ENCODE measurements around the gene SCAMP2.

The SCAMP2 gene

DNA sequence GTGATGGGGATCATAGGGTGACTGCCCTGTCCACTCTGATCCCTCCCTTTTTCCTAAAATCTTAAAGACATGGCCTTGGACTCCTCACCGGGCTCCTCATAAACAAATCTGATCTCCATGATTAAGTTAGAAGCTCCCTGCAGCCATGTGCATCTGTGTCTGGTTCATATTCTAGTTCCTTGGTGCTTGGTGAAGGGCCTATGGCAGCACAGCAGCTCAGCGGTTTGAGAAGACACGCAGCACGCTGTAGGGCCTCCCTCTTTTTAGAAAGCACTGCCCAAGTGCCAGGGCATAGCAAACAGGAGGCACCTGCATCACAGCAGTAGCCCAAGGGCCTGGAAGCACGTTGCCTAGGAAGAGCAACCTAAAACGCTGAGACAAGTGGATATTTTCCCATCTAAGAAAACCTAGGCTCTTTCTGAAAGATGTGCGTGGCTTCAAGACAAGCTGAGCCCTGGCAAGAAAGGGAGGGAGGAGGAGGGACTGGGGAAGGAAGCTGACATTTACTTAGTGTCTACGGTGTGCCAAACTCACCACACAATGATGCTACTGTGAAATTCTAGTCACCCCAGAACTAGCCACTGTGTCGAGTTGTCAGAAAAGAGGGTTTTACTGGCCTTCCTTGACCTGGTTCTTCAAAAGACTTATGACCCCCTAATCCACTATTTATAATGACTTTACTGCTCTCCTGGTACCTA, 15.3 kb downstream of the SCAMP2 start:
- peak; percentile 4 for DNase-seq (ENCODE audit: low spot score)

DNA sequence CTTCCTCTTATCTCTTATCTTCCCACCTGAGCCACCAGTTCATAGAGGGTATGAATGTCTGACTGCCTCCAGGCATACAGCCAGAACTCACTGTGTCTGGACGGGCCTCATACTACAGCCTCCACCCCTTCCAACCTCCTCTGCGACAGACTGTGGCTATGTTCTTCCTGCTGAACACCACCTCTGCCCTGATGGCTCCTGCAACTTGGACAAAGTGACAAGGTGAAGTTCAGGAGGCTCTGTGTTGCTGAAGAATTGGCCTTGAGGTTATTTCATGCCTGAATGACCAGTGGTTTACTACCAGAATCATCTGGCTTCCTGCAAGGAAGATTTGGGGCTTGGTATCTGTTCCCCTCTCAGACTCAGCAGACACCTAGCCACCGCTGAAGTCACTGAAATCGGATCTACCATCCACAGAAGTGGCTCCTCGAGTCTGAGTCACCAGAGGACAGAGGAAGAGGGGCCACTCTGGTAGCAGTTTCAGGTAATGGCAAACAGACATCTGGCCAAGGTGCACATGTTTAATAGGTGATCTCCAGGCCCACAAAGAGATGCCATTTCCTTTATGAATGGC, 16.0 kb downstream of the SCAMP2 start:
- DNase-seq (ENCODE audit: low spot score) = peak; percentile 36

DNA sequence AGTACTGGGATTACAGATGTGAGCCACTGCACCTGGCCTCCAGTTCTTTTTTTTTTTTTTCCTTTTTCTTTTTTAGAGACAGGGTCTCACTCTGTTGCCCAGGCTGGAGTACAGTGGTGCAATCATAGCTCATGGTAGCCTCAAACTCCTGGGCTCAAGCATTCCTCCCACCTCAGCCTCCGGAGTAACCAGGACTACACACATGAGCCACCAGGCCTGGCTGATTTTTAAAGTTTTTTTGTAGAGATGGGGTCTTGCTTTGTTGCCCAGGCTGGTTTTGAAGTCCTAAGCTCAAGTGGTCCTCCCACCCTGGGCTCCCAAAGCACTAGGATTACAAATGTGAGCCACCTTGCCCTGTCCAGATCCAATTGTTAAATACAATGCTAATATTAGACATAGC, 16.6 kb downstream of the SCAMP2 start:
- no peak for DNase-seq (ENCODE audit: low spot score)

DNA sequence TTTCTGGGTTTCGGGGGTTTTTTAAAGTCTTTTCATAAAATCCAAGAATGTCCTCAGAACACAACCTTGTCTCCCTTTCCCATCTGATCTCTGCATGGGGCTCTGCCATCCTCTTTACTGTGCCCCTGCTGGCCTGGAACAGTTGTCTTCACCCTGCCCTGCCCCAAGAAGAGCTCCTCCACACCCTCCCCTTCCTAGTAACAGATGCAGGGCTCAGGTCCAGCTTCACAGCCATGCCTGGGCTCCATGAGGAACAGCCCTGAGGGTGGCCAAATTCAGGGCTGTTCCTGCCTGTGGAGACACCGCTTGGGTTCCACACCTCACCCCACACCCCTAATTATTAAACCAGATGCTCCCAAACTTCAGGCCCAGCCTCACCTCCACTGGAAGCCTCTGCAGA, 17.3 kb downstream of the SCAMP2 start:
- DNase-seq (ENCODE audit: low spot score) = no peak

DNA sequence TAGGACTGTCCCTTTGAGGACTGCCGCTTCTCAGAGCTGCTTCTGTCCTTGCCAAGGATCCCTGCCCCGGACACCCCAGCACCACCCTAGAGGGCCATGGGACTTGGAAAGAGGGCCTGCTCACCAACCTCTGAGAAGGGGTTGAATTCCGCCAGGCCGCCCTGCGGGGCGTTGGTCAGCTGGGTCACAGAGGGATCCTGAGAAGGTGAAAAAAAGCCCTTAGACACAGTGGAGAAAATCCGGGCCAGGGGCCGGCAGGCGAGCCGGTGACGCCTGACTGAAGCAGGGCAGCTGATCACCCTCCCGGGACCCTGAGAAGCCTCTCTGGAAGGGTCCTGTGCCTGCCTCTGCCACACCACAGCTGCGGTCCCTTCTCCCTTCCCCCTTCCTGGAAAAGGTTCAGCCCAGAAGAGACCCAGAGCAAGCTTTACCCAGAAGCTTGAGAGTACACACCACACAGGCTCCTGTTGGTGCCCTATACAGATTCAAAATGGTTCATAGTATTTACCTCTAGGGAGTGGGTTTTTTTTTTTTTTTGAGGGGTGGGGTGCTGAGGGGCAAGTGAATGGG, 18.6 kb downstream of the SCAMP2 start:
- DNase-seq (ENCODE audit: low spot score) = no peak

DNA sequence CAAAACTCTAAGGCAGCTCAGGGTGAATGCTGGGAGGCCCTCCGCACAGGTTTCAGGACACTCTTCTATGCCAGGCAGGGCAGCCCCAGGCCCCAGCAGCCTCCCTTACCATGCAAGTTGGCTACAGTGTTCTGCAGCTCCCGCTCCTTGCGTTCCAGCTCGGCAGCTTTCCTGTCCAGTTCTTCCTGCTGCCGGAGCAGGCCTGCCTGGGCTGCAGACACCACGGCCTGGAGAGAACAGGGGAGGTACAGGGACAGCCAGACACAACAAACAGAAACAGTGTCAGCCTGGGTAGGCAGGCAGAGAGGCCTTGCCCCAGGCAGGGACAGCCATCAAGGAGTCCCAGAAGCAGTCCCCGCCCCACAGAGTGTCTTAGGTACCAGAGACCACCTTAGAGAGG, 21.2 kb downstream of the SCAMP2 start:
- DNase-seq (ENCODE audit: low spot score) = no peak

DNA sequence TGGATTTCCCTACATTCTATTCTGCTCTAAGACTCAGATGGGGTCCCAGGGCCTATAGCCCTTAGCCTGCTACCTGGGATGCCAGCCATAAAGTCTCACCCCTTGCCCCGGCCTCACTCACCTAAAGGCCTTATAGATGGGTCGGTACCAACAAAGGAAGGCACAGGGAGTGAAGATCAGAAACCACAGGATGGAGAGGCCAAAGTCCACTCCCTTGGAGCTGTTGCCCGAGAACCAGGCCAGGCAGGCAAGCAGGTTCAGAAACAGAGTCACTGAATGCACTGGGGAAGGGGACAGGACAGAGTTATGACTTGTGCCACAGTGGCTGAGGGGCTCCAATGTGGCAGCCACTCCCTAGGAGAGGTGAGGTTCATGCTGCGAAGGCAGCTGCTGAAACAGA, 22.8 kb downstream of the SCAMP2 start:
- no peak for DNase-seq (ENCODE audit: low spot score)

DNA sequence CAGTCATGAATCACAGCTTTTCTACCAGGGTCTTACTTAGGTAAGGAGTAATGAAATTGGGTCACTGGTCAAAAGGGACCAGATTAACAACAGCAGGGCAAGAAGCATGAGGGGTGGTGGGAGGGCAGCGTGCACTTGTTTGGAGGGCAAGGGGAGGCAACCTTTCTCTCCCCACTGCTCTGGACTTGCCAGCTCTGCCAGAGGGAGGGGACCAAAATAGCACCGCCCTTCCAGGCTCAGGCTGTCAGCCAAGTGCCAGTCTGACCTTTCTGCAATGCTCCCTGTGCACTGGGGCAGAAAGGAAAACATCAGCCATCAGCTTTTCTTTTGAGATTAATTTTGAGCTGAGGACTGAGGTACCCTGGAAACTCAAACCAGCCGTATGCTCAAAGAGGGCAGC, 25.7 kb downstream of the SCAMP2 start:
- DNase-seq (ENCODE audit: low spot score) = no peak

DNA sequence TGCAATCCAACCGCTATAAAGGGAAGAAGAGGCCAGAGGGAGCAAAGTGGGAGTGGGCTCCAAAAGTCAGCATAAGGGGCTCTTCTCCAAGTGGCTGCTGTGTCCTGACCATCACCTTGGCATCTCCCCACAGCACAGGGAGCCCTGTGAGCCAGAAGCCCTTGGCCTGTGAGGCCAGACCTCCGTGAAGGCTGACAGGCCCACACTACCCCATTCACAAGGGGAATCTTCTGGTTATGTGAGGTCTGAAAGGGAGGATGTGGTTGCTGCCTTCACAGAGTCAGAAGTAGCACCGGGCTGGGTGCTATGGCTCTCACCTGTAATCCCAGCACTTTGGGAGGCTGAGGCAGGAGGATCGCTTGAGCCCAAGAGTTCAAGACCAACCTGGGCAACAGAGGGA, 27.6 kb downstream of the SCAMP2 start:
- no peak for DNase-seq (ENCODE audit: low spot score)

DNA sequence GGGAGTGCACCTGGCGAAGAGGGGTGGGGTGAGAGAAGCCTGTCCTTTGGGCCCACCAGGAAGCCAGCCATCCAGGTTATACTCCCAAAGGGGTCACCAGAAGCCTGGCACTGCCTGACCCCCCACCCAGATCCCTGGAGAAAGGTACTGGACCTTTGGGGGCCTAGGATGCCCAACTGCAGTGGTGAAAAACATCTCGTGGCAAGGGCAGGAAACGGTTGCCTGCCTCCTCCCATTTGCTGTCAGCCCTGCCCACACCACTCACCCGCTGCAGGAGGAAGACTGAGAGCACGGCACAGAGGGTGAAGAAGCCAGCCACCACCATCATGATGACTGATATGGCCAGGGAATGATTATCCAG, 28.0 kb downstream of the SCAMP2 start:
- no peak for DNase-seq (ENCODE audit: low spot score)

DNA sequence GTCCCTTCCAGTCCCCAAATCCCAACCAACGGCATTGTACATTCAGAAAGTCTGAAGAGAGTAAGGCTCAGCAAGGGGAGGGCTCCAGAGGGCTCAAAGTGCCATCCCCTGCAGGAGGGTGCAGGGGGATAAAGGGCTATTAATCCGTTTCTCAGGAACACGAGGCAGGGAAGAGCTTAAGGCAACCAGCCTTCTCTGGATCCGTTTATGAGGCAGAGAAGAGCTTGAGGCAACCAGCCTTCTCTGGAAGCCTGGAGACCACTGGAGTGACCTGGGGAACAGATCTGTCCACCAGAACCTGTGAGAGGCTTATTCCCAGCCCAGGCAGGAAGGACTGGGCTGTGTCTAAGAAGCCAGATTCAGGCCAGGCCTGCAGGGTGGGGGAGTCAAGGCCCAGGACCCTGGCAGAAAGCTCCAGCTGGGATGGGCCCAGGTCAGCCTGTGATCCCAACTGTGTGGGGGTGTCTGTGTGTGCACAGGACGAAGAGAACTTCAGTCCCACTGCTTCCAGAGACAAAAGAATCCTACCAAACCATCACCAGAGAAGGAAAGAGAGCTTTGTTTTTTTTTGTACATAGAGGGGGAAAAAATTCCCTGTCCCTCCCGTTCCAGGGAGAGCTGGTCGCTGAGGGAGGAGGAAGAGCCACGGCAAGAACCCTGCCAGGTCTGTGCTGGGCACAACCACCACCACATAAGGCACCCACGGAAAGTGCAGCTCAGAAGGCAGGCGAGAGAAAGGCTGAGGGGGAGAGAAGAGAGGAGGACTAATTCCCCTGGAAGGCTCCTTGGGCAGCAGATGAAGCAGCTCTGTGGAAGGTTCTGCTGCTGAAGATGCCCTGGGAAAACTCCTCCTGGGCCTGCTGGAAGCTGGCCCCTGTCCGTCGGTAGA, 28.6 kb downstream of the SCAMP2 start:
- DNase-seq (ENCODE audit: low spot score) = no peak

DNA sequence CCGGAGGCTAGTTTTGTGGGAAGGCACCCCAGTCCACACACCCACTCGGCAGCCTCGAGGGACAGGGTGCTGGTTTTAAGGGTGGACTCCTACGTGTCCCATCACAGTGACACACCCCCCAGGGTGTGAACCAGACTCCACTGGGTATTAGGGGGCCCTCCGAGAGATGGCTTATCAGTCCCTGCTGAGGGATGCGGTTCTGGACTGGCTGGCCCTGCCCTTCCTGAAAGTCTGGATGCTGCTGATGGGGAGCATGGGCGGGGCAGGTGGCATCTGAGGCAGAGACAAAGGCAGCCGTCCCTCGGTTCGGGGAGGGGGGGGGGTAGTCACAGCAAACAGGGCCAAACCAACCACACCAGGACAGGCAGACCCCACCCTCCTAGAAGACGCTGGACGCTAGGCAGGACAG, 29.3 kb downstream of the SCAMP2 start:
- DNase-seq (ENCODE audit: low spot score) = no peak

DNA sequence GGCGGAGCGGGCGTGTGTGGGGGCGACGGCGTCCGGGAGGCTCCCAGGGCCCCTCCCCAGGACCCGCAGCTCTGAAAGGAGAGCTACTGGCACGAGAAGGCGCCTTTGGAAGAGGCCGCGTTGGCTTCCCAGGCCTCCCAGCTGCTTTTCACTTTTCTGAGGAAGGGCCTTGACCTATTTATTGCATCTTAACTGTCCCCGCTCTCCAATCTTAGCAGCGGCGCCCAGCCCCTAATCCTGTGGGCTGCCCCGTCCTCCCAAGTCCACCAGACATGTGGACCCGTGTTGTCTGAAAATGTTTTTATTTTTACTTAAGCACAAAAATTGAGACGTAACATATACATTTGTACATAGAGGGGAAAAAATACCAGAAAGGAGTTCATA, 29.7 kb downstream of the SCAMP2 start:
- DNase-seq (ENCODE audit: low spot score) = no peak

DNA sequence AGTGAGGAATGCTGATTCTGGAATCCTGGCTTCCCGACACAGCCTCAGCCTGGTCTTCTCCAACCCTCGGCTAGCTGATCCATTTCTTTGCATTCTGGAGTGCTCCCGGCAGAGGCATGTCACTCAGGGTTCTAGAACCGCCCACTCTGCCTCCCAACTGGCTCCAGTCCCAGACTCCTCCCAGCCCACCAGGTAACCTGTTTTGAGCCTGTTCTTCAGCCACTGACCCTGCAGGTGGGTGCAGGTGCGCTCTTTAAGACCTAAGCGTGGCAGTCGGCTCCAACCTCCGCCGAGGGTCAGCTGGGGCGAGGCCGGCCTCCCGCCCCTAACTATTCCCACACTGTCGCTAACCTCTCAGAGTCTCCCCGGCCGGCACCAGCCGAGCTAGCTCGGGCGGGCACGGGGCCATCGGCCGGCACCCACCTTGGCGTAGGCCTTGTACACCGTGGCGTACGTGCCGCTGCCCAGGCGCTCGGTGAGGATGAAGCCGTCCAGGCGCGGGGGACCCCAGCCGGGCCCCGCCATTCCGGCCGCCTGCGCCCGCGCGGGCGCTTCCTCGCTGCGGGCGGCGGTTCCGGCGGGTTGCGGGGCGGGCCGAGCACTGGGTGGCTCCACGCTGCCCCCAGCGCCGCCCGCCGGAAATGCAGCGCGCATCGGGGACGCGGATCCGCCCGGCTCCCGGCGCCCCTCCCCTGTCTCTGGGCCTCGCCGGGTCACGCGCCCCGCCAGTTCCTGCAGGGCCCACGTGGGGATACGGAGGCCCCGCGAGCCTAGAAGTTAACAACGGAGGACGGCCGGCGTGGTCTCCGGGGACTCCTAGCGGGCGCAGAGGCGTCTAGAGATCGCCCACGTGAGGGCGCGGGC, 30.4 kb downstream of the SCAMP2 start, which contains the start of gene ULK3:
Gene ULK3, minus strand, starts transcription at position 576 of the 864 bp plus-strand sequence. Its CDS starts 51 bp downstream, at position 525.
- peak; percentile 96 for DNase-seq (ENCODE audit: low spot score)

DNA sequence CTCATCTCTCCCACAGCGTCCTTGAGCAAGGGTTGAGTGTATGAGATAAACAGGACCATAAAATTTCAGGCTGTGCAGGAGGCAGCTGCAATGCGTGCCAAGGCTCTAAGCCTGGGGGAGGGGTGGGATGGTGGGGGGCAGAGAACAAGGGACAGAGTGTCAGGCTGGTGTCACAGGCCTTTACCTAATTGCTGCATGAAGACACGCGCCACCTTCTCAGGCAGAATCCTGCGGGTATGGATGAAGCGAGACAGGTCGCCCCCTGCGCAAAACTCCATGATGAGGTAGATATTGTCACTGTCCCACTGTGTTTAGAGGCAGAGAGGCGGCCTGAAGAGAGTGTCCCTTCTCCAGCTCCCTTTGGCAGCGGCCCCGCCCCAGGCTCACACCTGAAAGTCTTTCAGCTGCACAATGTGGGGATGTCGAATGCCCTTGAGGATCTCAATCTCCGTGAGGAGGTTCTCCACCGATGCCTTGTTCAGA, 31.2 kb downstream of the SCAMP2 start:
- no peak for DNase-seq (ENCODE audit: low spot score)

DNA sequence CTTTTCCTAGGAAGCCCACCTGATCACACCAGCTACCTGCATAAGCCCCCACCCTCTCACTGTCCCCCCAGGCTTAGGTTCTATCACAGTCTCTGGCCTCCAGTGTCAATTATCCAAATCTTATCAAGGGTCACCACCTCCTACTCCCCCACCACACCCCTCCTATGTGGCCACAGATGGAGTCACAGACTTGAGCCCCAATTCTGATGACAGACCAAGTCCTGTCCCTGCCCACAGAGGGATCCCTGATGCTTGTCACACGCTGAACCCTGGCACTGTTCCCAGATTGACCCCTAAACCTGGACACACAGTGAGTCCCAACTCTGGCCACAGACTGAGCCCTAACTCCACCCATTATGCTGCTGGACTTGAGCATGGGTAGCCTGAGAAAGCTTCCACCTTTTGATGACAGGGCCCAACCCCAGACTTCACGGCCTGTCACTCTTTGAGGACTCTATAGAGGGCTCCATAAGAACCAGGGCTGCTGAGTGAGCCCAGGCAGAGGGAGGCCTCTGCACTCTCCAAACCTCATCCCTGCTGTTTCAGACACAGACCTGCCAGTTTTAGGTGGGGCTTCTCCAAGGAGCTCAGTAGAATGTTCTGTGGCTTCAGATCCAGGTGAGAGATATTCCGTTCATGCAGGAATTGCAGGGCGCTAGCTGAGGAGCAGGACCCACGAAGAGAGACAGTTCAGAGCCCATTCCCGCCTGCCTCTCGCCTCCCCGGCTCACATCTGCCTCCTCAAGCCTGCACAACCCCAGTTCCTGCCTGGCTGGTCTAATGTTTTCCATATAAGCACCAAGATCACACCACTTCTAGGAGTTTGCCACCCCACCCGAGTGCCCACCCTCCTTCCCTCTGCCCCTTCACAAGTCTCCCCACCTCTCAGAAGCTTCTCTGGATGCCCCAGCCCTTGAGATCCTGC, 32.1 kb downstream of the SCAMP2 start:
- DNase-seq (ENCODE audit: low spot score) = no peak

DNA sequence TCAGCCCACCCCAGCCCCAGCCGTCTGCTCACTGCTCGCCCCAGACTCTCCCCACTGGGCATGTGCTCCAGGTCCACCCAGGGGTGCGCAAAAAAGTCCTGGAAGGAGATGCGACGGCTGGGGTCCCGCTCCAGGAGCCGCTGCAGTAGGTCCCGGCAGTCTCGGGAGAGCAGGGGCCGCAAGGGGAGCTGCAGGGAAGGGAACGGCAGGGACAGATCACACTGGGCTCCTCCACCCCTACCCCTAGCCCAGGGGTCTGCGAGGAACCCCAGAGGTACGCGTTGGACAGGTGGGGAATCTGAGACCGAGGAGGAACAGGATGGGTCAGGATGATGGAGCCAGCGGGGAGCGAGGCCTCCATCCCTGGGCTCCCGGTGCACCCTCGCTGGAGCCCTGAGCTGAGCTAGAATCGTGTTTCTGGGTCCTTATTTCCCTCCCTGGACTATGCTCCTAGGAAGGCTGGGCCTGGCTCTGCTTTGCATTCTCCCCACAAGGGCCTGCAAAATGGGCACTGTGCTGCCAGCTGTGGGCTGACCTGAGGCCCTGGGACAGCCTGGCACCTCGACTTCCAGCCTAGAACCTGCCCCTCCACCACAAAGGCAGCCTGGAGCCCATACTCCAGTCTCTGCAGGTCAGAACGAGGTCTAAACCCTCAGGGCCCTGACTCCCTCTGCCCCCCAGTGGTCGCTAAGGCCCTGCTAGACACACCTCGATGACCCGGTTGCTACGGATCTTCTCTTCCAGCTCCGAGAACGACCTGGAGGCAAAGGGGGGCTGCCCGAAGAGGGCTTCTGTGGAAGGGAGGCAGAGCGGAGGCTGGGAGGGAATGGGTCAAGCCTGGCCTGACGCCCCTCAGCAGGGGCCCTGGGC, 33.4 kb downstream of the SCAMP2 start:
- no peak for DNase-seq (ENCODE audit: low spot score)

DNA sequence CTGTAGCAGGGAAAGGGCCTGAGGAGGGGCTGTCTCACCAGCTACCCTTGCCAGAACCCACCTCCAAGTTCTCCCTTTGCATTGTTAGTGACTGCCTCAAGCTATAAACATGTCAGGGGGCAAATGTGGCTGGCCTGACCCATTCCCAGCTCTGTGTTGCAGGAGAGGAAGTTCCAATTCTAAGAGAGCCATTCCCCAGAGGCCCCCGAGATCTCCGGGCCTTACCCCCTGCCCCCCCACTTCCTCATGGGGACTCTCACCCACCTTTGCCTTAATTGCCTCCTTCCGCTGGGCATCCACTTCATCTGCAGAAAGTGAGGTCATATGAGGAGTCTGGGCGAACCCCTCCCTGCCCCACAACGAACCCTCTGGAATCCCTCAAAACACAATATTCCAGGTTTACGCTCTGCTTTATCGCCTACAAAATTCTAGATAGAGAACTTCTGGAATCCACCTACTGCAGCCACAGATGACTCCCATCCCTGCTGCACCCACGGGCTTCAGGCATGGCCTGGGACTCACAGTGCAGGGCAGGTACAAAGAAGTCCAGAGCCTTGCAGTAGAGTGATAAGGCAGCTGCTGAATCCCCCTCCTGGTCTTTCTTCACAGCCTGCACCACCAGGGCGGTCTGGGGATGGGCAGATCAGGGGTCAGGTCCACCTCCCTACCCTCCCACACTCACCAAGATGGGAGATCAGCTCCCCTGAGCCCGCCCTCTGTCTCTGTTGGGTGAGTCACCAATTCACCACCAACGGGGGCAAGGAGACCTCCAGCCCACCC, 34.2 kb downstream of the SCAMP2 start:
- DNase-seq (ENCODE audit: low spot score) = no peak

DNA sequence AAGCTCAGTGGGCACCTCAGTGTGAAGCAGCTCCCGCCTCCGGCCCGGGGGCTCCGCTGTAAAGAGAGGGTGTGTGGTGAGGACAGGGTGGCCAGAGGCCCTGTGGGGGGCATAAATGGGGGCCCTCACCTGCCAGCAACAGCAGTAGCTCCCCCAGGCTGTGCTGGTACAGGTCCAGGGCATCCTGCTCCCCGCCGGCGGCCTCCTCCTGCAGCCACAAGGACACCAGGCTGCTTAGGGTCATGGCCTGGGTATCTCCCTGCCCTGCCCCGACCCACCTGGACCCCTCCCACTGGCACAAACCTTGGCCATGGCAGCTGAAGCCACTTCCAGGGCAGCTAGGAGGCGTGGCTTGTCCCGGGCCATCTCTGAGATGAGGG, 35.0 kb downstream of the SCAMP2 start:
- no peak for DNase-seq (ENCODE audit: low spot score)
